Nephron progenitor cell (in vitro differentiated cells): Measurements from ENCODE around the gene PLCG2.

Experiments
- DNase-seq: peaks from one replicate; pipeline ENCODE4 v3.0.0; 2021
- H3K27ac Mint-ChIP-seq: 2 replicates; pipeline ENCODE4 v1.8.0; 2021; ENCODE audit warnings: mild to moderate bottlenecking, moderate library complexity, mixed read lengths
- H3K27me3 Mint-ChIP-seq: 2 replicates; pipeline ENCODE4 v1.8.0; 2021; ENCODE audit warnings: mild to moderate bottlenecking, low read depth, mixed read lengths; ENCODE audit not compliant: poor library complexity
- H3K36me3 Mint-ChIP-seq: 2 replicates; pipeline ENCODE4 v1.8.0; 2021; ENCODE audit warnings: low read depth, mixed read lengths
- H3K4me1 Mint-ChIP-seq: 2 replicates; pipeline ENCODE4 v1.8.0; 2021; ENCODE audit warnings: mixed read lengths
- H3K4me3 Mint-ChIP-seq: 2 replicates; pipeline ENCODE4 v1.8.0; 2021; ENCODE audit warnings: mild to moderate bottlenecking, moderate library complexity, mixed read lengths
- H3K9me3 Mint-ChIP-seq: 2 replicates; pipeline ENCODE4 v1.8.0; 2021; ENCODE audit warnings: mild to moderate bottlenecking, moderate library complexity, mixed read lengths
- TF ChIP-seq, protein P1 (sequence below): fragments of 200-600 bp; sonication (generic); IDR thresholded peaks from 2 replicates; pipeline ENCODE4 v1.5.0; 2021; ENCODE audit warnings: antibody characterized with exemption

Gene PLCG2

DNA sequence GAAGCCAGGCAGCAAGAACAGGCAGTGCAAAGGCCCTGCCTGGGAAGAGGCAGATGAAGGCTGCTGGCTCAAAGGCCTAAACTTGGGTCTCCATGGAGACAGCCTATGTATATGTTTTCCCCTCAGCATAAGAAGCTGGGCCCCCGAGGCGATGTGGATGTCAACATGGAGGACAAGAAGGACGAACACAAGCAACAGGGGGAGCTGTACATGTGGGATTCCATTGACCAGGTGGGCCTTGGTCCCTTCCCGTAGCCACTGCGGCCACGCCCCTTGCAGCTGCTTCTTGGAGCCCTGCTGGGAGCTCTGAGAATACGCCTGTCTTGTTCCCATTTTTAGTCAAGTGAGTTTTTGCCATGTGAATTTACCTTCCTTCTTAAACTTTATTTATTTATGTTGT is 126.2 kb downstream of the PLCG2 start:
- H3K27ac Mint-ChIP-seq = no peak overlapping the region
- H3K4me3 Mint-ChIP-seq = no peak overlapping the region
- no peaks in the 10 kb centered on the region for H3K4me1 Mint-ChIP-seq
- H3K27me3 Mint-ChIP-seq = no peaks in the 10 kb centered on the region
- peaks cover 15% of the 10 kb centered on the region for H3K9me3 Mint-ChIP-seq
- DNase-seq = no peak
- H3K36me3 Mint-ChIP-seq = peaks cover 26% of the 10 kb centered on the region
- TF ChIP-seq, protein P1, sequence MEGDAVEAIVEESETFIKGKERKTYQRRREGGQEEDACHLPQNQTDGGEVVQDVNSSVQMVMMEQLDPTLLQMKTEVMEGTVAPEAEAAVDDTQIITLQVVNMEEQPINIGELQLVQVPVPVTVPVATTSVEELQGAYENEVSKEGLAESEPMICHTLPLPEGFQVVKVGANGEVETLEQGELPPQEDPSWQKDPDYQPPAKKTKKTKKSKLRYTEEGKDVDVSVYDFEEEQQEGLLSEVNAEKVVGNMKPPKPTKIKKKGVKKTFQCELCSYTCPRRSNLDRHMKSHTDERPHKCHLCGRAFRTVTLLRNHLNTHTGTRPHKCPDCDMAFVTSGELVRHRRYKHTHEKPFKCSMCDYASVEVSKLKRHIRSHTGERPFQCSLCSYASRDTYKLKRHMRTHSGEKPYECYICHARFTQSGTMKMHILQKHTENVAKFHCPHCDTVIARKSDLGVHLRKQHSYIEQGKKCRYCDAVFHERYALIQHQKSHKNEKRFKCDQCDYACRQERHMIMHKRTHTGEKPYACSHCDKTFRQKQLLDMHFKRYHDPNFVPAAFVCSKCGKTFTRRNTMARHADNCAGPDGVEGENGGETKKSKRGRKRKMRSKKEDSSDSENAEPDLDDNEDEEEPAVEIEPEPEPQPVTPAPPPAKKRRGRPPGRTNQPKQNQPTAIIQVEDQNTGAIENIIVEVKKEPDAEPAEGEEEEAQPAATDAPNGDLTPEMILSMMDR = no peak

DNA sequence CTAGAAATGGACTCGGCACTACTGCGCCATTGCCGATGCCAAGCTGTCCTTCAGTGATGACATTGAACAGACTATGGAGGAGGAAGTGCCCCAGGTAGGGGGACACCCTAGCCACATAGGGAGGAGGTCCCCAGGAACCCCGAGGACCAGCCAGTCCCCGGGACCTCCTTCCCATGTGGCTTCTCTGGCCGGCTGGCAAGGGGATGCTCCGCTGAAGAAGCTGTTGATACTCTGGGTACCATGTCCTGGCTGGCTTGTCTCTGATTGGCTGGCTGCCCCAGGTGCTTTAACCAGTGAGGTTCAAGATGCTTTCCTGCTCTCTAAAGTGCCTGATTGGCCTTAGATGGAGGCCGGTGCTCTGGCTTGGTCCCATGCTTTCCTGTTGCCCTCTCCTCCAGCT is 128.6 kb downstream of the PLCG2 start:
- Mint-ChIP-seq H3K27me3 (peaks cover 4% of the 10 kb centered on the region), H3K9me3 (peaks cover 12% of the 10 kb centered on the region)

DNA sequence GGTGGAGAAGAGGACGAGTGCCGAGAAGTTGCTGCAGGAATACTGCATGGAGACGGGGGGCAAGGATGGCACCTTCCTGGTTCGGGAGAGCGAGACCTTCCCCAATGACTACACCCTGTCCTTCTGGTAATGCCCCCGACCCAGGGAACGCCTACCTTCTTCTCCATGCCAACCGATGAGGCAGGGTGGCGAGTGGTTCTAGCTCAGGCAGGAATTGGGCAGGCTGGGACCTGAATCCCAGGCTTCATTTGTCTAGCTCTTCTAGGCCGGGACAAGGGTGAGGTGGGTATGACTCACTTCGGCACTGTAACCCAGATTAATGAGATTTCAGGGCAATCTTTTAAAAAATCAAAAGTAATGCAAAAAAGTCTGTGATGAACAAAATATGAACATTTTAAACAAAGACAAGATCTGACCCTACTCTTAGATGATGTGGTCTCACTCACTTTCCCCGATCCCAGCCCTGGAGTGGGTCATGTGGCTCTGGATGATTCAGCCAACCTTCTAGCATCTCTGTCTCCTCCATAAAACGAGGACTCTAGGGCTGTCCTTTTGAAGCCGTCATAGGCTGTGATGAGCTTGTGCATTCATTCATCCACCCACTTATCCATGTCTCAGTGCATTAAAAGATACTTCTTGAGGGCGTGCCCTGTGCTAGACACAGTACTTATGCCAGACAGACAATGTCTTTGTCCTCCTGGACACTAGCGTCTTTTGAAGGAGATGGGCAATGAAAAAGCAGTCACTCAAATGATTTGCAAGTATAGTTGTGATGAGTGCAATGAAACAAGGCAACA is 129.6 kb downstream of the PLCG2 start:
- TF ChIP-seq, protein P1 = no peak
- no peak overlapping the region for H3K4me3 Mint-ChIP-seq
- H3K9me3 Mint-ChIP-seq = peaks cover 4% of the 10 kb centered on the region
- DNase-seq = no peak
- peaks cover 4% of the 10 kb centered on the region for H3K27me3 Mint-ChIP-seq
- peaks cover 6% of the 10 kb centered on the region for H3K36me3 Mint-ChIP-seq
- no peaks in the 10 kb centered on the region for H3K4me1 Mint-ChIP-seq
- no peak overlapping the region for H3K27ac Mint-ChIP-seq

More for the DNA sequence above, 128.6 kb downstream of the PLCG2 start:
- no peak overlapping the region for H3K27ac Mint-ChIP-seq
- TF ChIP-seq, protein P1 = no peak
- no peak overlapping the region for H3K4me3 Mint-ChIP-seq
- no peaks in the 10 kb centered on the region for H3K4me1 Mint-ChIP-seq
- no peak for DNase-seq
- peaks cover 14% of the 10 kb centered on the region for H3K36me3 Mint-ChIP-seq

DNA sequence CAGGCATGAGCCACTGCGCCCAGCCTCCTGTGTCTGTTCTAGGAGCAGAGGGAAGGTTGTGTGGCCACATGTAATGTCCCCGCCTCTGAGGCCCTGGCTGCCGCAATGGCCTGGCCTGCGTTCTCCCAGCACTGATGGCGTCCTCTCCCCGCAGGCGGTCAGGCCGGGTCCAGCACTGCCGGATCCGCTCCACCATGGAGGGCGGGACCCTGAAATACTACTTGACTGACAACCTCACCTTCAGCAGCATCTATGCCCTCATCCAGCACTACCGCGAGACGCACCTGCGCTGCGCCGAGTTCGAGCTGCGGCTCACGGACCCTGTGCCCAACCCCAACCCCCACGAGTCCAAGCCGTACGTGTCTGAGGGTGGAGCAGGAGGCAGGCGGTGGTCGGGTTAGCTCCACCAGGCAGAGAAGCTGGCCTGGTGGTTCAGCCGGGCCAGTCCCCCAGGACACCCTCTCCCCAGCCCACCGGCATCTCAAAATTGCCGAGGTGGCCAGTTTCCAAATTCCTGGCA is 131.3 kb downstream of the PLCG2 start:
- DNase-seq = no peak
- no peak overlapping the region for H3K27ac Mint-ChIP-seq
- no peak overlapping the region for H3K4me3 Mint-ChIP-seq
- TF ChIP-seq, protein P1 = no peak
- no peaks in the 10 kb centered on the region for H3K9me3 Mint-ChIP-seq
- H3K36me3 Mint-ChIP-seq = no peaks in the 10 kb centered on the region
- no peaks in the 10 kb centered on the region for H3K4me1 Mint-ChIP-seq
- peaks cover 4% of the 10 kb centered on the region for H3K27me3 Mint-ChIP-seq

DNA sequence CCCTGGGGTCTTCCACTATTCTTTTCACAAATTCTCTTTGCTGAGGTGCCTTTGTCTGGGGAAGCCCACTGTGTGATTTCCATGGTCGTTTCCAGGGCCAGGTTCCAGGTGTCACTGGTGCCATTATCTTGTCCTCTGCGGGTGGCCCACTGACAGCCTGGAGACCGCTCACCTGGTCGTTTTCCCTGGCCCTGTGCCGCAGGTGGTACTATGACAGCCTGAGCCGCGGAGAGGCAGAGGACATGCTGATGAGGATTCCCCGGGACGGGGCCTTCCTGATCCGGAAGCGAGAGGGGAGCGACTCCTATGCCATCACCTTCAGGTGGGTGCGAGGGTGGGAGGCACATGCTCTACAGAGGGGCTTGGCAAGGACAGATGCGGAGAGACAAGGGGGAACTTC is 133.3 kb downstream of the PLCG2 start:
- Mint-ChIP-seq H3K4me3 (no peak overlapping the region), H3K27ac (no peak overlapping the region), H3K9me3 (no peaks in the 10 kb centered on the region), H3K27me3 (peaks cover 9% of the 10 kb centered on the region), H3K4me1 (no peaks in the 10 kb centered on the region), H3K36me3 (no peaks in the 10 kb centered on the region)
- TF ChIP-seq, protein P1 = no peak
- no peak for DNase-seq

DNA sequence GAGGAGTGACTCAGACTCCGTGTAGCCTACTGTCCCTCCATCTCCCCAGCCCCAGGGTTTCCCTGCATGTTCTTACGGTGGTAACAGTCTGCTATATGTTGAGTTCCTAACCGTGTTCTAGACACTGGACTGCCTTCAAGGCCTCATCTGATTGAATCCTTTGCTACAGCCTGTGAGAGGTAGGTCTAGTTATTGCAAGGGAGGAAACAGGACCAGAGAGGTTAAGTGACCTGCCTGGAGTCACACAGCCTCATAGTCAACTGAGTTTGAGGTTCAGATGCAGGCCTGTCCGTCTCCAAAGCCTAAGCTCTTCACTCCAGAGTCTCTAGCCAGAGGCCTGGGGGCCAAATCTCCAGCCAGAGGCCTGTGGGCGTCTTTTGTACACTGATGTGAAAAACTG is 134.1 kb downstream of the PLCG2 start:
- H3K9me3 Mint-ChIP-seq = peaks cover 4% of the 10 kb centered on the region
- no peak overlapping the region for H3K4me3 Mint-ChIP-seq
- TF ChIP-seq, protein P1 = no peak
- no peak for DNase-seq
- H3K4me1 Mint-ChIP-seq = no peaks in the 10 kb centered on the region
- peaks cover 9% of the 10 kb centered on the region for H3K27me3 Mint-ChIP-seq
- H3K36me3 Mint-ChIP-seq = no peaks in the 10 kb centered on the region
- H3K27ac Mint-ChIP-seq = no peak overlapping the region
